NT2/D1 (cell line): ENCODE measurements around the gene ANKRD13D.

Experiments used
- SUZ12 ChIP-seq: IDR thresholded peaks from 2 replicates; pipeline ENCODE4 v1.6.1; 2011; ENCODE audit not compliant: insufficient read length, insufficient read depth; ENCODE audit errors: extremely low read depth
- YY1 ChIP-seq: IDR thresholded peaks from 2 replicates; pipeline ENCODE4 v1.6.1; 2011; ENCODE audit not compliant: insufficient read length, insufficient read depth
- ZNF274 ChIP-seq: IDR thresholded peaks from 2 replicates; pipeline ENCODE4 v1.6.1; 2011; ENCODE audit warnings: mild to moderate bottlenecking, low read depth, low read length

- TF ChIP-seq YY1 (no peak), ZNF274 (no peak), SUZ12 (no peak)
Observed at GRCh38 chr11:67251841-67252240, 37.3 kb upstream of the ANKRD13D start.
